Prostate gland (tissue), 2 donors: Measurements from ENCODE around the gene PPCDC.

ENCODE experiments used
- POLR2A ChIP-seq: fragments of 450-650 bp; IDR thresholded peaks from one replicate; pipeline ENCODE4 v1.6.1; 2016; ENCODE audit warnings: antibody characterized with exemption, mild to moderate bottlenecking
- POLR2AphosphoS5 ChIP-seq: sonication (generic); formaldehyde crosslinking; IDR thresholded peaks from one replicate; pipeline ENCODE4 v1.6.1; 2017; ENCODE audit warnings: antibody characterized with exemption
- TF ChIP-seq, protein P1 (sequence below), 4 experiments: fragments of 200-600 bp in 2 of 4; fragments of 450-650 bp in 2 of 4; sonication (generic) in 2 of 4; IDR thresholded peaks; 1 replicate in 3 of 4; 2 replicates in 1 of 4; pipeline ENCODE4 v1.5.1; 2016 to 2019; ENCODE audit warnings: antibody characterized with exemption in 4 of 4, mild to moderate bottlenecking in 2 of 4, moderate library complexity in 2 of 4

DNA sequence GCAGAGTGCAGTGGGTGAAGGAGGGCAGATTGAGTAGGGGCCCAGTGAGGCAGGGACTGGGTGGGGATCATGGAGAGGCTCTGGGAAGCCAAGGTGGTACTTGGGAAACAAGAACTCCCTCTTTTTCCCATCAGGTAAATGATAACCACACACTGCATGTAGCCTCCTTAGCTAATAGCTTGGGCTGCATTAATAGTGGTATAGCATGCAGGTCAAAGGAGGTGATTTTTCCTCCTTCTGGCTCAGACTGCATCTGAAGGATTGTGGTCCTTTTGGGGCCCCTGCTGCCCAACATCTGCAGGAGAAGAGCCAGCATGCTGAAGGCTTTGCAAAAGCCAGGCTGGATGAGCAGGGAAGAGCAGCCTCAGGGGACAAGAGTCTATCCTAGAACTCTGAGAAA, 45.4 kb downstream of the PPCDC start:
- TF ChIP-seq POLR2A (no peak), POLR2AphosphoS5 (no peak)
- TF ChIP-seq, protein P1, sequence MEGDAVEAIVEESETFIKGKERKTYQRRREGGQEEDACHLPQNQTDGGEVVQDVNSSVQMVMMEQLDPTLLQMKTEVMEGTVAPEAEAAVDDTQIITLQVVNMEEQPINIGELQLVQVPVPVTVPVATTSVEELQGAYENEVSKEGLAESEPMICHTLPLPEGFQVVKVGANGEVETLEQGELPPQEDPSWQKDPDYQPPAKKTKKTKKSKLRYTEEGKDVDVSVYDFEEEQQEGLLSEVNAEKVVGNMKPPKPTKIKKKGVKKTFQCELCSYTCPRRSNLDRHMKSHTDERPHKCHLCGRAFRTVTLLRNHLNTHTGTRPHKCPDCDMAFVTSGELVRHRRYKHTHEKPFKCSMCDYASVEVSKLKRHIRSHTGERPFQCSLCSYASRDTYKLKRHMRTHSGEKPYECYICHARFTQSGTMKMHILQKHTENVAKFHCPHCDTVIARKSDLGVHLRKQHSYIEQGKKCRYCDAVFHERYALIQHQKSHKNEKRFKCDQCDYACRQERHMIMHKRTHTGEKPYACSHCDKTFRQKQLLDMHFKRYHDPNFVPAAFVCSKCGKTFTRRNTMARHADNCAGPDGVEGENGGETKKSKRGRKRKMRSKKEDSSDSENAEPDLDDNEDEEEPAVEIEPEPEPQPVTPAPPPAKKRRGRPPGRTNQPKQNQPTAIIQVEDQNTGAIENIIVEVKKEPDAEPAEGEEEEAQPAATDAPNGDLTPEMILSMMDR (IDR thresholded peaks at IDR 0.05), result no peak
